Endothelial cell of umbilical vein (primary cell): ENCODE measurements around the gene CD2AP.

Experiments used
- GATA2 ChIP-seq: IDR thresholded peaks from 2 replicates; pipeline ENCODE4 v1.7.0; 2011; ENCODE audit warnings: low read depth, mild to moderate bottlenecking, moderate library complexity, mixed read lengths, low read length; ENCODE audit not compliant: insufficient read length, insufficient read depth
- JUN ChIP-seq: IDR thresholded peaks from 2 replicates; pipeline ENCODE4 v1.6.1; 2011; ENCODE audit warnings: borderline replicate concordance, low read depth; ENCODE audit not compliant: insufficient read length, insufficient read depth
- MYC ChIP-seq: IDR thresholded peaks from one replicate; pipeline ENCODE4 v1.6.1; 2011; ENCODE audit warnings: mild to moderate bottlenecking, low read depth, low read length
- POLR2A ChIP-seq: IDR thresholded peaks from 2 replicates; pipeline ENCODE4 v1.6.1; 2012; ENCODE audit warnings: low read depth, mild to moderate bottlenecking, control low read depth, low read length
- TF ChIP-seq, protein P1 (sequence below), 2 donors: IDR thresholded peaks; 1 replicate in 1 of 2; 2 replicates in 1 of 2; pipeline ENCODE4 v1.5.1; 2011; ENCODE audit warnings: low read length in 2 of 2, mild to moderate bottlenecking in 2 of 2, moderate library complexity in 2 of 2, control low read depth in 1 of 2, inconsistent platforms in 1 of 2, low read depth in 1 of 2; ENCODE audit not compliant: insufficient read depth in 1 of 2; ENCODE audit errors: extremely low read depth in 1 of 2
- TF ChIP-seq, protein P2 (sequence below): IDR thresholded peaks from 2 replicates; pipeline ENCODE4 v1.6.1; 2011; ENCODE audit not compliant: insufficient read depth, insufficient read length

DNA sequence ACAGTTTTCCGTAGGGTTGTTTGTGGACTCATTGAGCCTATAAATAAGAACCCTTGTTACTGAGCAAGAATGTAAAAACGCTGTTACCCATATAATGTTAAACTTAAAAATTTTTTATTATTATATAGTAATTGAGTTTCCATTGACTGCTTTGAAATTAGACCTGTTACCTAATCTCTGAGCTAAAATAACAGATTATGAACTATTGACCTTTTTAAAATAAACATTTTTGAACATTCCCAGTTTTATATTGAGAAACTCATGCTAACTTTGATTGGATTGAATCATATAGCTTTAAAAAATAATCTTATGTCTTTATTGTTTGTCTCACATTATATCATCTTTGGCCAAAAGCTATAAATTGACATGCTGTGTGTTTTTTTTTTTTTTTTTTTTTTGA lies 95.5 kb downstream of the CD2AP start:
- TF ChIP-seq GATA2, result no peak
- TF ChIP-seq, protein P1, sequence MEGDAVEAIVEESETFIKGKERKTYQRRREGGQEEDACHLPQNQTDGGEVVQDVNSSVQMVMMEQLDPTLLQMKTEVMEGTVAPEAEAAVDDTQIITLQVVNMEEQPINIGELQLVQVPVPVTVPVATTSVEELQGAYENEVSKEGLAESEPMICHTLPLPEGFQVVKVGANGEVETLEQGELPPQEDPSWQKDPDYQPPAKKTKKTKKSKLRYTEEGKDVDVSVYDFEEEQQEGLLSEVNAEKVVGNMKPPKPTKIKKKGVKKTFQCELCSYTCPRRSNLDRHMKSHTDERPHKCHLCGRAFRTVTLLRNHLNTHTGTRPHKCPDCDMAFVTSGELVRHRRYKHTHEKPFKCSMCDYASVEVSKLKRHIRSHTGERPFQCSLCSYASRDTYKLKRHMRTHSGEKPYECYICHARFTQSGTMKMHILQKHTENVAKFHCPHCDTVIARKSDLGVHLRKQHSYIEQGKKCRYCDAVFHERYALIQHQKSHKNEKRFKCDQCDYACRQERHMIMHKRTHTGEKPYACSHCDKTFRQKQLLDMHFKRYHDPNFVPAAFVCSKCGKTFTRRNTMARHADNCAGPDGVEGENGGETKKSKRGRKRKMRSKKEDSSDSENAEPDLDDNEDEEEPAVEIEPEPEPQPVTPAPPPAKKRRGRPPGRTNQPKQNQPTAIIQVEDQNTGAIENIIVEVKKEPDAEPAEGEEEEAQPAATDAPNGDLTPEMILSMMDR (IDR thresholded peaks at IDR 0.05; ENCODE audit: extremely low read depth in 1 of 2, insufficient read depth in 1 of 2, low read depth in 1 of 2, low read length in 2 of 2), result no peak
- TF ChIP-seq, protein P2, sequence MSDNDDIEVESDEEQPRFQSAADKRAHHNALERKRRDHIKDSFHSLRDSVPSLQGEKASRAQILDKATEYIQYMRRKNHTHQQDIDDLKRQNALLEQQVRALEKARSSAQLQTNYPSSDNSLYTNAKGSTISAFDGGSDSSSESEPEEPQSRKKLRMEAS, result no peak
- TF ChIP-seq JUN, result no peak
- TF ChIP-seq POLR2A, result no peak
- TF ChIP-seq MYC, result no peak
